Chondrocyte (in vitro differentiated cells): Measurements from ENCODE around the gene ZNF423. TPM values are rescaled to one million over a fixed set of nuclear protein-coding genes. Genes with fewer than 3 reads are reported as not detected.

Source experiments
- DNase-seq: peaks from one replicate; pipeline ENCODE4 v3.0.0; 2021; ENCODE audit warnings: mixed read lengths, low spot score
- H3K27ac Mint-ChIP-seq: one replicate; pipeline ENCODE4 v1.8.0; 2021; ENCODE audit warnings: mild to moderate bottlenecking, moderate library complexity, mixed read lengths; ENCODE audit not compliant: unreplicated experiment
- H3K27me3 Mint-ChIP-seq: 2 replicates; pipeline ENCODE4 v1.8.0; 2021; ENCODE audit warnings: low read depth, mixed read lengths
- H3K36me3 Mint-ChIP-seq: 2 replicates; pipeline ENCODE4 v1.8.0; 2021; ENCODE audit warnings: low read depth, mixed read lengths
- H3K4me1 Mint-ChIP-seq: 2 replicates; pipeline ENCODE4 v1.8.0; 2021; ENCODE audit warnings: low read depth, mild to moderate bottlenecking, mixed read lengths
- H3K4me3 Mint-ChIP-seq: one replicate; pipeline ENCODE4 v1.8.0; 2021; ENCODE audit warnings: mild to moderate bottlenecking, moderate library complexity, mixed read lengths; ENCODE audit not compliant: unreplicated experiment
- H3K9me3 Mint-ChIP-seq: 2 replicates; pipeline ENCODE4 v1.8.0; 2021; ENCODE audit warnings: low read depth, mixed read lengths
- CTCF ChIP-seq: fragments of 200-600 bp; sonication (generic); IDR thresholded peaks from 2 replicates; pipeline ENCODE4 v1.5.0; 2021; ENCODE audit warnings: antibody characterized with exemption, mild to moderate bottlenecking, moderate library complexity
- total RNA-seq: library from RNA; stranded (reverse); gene quantifications from 3 replicates; pipeline ENCODE4 v1.2.1, GENCODE V29; 2021

Gene ZNF423
- total RNA-seq, 1 donor from 2014 or later = 4.7 TPM

DNA sequence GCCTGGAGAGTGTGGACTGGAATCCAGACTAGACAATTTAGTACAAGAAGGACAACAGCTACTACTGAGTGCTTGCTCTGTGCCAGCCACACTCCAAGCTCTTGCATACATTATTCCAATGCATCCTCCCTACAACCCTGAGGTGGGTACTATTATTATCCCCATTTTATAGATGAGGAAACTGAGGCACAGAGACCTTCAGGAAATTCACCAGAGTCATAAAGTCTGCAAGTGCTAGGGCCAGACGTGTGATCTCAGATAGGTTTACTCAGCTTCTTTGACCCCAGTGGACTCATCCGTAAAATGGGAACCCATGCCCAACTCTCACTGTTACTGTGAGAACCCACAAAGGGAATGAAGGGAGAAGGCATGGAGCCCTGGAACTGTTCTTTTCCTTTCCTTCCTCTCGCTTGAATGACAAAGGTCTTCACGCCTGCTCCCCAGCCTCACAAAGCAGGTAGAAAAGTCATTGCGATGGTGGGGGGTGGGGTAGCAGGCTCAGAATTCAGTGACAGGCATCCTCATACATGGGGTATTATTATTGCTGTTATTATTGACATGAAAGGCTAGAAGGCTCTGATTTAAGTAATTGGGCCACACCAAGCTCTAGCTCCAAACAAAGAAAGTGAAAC is 160.0 kb downstream of the ZNF423 start:
- Mint-ChIP-seq H3K9me3 (no peaks in the 10 kb centered on the region), H3K27ac (no peak overlapping the region), H3K4me3 (no peak overlapping the region), H3K36me3 (no peaks in the 10 kb centered on the region), H3K27me3 (no peaks in the 10 kb centered on the region), H3K4me1 (peaks cover 22% of the 10 kb centered on the region)
- no peak for DNase-seq
- no peak for TF ChIP-seq CTCF

GRCh38 chr16:49693445-49693844 is 162.5 kb downstream of the ZNF423 start:
- Mint-ChIP-seq H3K4me1 (no peaks in the 10 kb centered on the region), H3K27ac (no peak overlapping the region)
- TF ChIP-seq CTCF = no peak

GRCh38 chr16:49690778-49691177 is 165.1 kb downstream of the ZNF423 start:
- no peak overlapping the region for H3K27ac Mint-ChIP-seq
- peaks cover 3% of the 10 kb centered on the region for H3K27me3 Mint-ChIP-seq
- no peaks in the 10 kb centered on the region for H3K9me3 Mint-ChIP-seq
- no peak for TF ChIP-seq CTCF
- no peak for DNase-seq
- H3K36me3 Mint-ChIP-seq = no peaks in the 10 kb centered on the region
- no peak overlapping the region for H3K4me3 Mint-ChIP-seq
- no peaks in the 10 kb centered on the region for H3K4me1 Mint-ChIP-seq

More at GRCh38 chr16:49693445-49693844, 162.5 kb downstream of the ZNF423 start:
- DNase-seq = no peak
- Mint-ChIP-seq H3K9me3 (no peaks in the 10 kb centered on the region), H3K27me3 (no peaks in the 10 kb centered on the region), H3K36me3 (no peaks in the 10 kb centered on the region), H3K4me3 (no peak overlapping the region)

GRCh38 chr16:49688036-49688697 is 167.7 kb downstream of the ZNF423 start:
- Mint-ChIP-seq H3K4me3 (no peak overlapping the region), H3K4me1 (no peaks in the 10 kb centered on the region), H3K27ac (no peak overlapping the region), H3K27me3 (peaks cover 3% of the 10 kb centered on the region), H3K36me3 (no peaks in the 10 kb centered on the region), H3K9me3 (no peaks in the 10 kb centered on the region)
- TF ChIP-seq CTCF = no peak
- no peak for DNase-seq

- Mint-ChIP-seq H3K27me3 (peaks cover 3% of the 10 kb centered on the region), H3K36me3 (no peaks in the 10 kb centered on the region), H3K9me3 (no peaks in the 10 kb centered on the region), H3K27ac (no peak overlapping the region), H3K4me1 (no peaks in the 10 kb centered on the region), H3K4me3 (no peak overlapping the region)
- no peak for DNase-seq
- TF ChIP-seq CTCF = no peak
Observed at GRCh38 chr16:49687476-49688002, 168.4 kb downstream of the ZNF423 start.
